GM18499 (cell line): ENCODE data around the gene COL27A1.

Experiments
- ATAC-seq: cut with Tn5 transposase; IDR thresholded peaks from one replicate; pipeline ENCODE4 v1.9.1; 2021; ENCODE audit warnings: moderate number of reproducible peaks; ENCODE audit not compliant: insufficient read depth, unreplicated experiment

Gene COL27A1

GRCh38 chr9:114343471-114344187 lies 188.3 kb downstream of the COL27A1 start:
- no peak for ATAC-seq

GRCh38 chr9:114344188-114344566 lies 188.8 kb downstream of the COL27A1 start:
- no peak for ATAC-seq

- ATAC-seq, result no peak
These were observed 189.4 kb downstream of the COL27A1 start for GRCh38 chr9:114344692-114345091.

DNA sequence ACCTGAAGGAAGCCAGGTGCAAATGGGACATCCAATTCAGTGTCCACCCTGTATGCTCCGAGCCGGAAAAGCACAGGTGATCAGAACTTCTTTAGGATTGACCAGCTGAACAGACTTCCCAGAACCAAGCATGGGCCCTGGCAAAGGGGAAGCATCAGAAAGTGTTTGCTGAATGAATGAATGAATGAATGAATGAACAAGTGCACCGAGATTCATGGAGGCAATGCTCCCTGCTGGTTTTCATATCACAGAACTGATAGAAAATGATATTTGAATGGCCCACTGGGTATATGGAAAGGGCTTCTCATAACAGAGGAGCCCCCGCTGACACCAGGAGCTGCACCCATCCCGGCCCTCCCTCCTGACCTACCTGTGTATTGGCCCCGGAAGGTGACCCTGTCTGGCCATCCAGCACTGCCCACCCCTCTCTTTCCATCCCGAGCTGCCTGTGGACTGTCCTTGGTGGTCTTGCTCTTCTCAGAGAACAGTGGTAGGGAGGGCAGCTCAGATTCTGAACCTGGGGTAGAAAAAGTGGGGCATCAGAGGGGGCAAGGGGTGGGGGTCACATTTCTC lies 190.2 kb downstream of the COL27A1 start:
- ATAC-seq, result no peak

DNA sequence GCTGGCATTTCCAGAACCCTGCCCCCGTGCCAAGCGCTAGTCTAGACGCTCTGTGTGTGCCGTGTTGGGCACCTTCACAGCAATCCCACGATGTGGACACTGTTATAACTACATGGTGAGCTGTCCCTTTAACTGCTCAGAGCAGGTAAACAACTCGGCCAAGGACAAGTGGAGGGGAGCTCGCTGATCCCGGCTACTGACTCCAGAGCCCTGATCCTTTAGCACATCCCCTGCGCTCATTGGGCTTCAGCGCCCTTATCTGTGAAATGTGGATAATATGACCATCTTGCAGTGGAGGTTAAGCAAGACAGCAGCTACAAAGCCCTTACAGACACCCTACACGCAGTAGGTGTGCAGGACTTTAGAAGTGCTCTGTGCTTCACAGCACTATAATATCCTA lies 190.8 kb downstream of the COL27A1 start:
- no peak for ATAC-seq

DNA sequence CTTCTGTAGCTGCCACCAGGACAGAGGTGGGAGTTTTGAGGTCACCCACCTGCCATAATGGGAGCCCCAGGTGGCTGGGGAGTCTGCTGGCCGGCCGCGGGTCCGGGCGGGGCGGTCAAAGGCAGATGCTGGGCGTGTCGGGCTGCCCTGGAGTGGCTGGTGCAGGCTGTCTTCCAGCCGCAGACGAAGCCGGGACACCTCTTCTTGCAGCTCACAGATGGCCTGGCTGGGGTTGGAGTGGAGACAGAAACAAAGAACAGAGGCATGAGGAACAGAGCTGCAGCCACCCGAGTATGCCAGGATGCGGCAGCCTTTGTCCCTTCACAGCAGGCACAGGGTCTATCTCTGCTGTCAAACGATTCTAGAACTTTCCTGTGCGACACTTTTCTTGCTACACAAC lies 192.3 kb downstream of the COL27A1 start:
- ATAC-seq, result no peak

- no peak for ATAC-seq
These were observed 193.0 kb downstream of the COL27A1 start for GRCh38 chr9:114348261-114348905.

DNA sequence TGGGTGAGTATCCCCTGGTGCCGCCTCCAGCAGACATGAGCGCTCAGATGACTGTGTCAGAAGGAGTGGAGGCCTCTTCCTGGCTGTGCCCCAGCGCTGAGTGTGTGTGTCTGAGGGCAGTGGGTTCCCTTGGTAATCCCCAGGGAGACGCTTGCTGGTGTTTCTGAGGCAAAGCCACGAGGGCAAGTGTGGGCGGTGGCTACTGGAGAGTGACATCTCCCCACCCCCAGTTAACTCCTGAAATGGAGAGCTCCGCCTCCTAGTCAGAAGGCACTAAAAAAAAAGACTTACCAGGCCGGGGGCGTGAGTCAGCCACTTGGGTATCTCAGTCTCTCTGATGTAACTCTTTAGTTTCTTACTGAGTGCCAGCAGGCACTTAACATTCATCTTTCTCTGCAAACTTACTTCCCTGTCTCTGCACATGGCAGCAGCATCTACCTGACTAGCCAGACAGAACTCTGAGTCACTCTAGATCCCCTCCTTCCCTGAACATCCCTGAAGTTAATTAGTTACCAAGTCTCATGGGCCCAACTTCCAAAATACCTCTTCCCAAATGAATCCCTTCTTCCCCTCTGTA lies 193.7 kb downstream of the COL27A1 start:
- ATAC-seq, result peak; percentile 83

DNA sequence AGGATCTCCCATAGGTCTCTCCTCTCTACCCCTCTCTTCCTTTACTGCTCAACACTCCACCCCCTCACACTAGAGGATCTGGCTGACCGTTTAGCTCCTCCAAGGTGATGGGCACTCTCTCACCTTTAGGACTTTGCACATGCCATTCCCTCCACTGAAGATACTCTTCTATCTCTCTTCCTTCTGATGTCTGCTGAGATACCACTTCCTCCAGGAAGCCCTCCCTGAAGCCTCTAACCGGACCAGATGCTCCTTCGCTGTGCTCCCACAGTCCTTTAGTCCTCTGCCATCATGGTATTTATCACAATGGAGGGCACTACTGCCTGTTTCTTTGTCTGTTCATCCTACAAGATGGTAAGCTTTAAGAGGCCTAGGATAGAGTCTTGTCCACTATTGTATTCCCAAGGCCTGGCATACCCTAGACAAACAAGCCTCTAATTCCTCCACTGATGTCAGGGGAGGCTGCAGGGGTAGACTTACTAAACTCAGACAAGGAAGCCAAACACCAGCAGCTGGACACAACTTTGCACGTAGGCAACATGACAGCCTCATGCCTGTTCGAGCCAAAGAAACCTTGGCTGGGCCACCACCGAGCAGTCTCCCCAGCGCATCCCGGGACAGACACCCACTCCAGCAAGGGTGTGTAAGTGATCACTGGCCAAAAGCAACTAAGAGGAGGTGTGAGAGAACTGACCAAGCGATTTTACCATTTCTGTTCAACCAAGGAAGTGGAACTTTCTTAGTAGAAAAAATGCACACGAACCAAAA lies 194.6 kb downstream of the COL27A1 start:
- ATAC-seq, result no peak

GRCh38 chr9:114350636-114351401 lies 195.5 kb downstream of the COL27A1 start:
- ATAC-seq, result no peak

DNA sequence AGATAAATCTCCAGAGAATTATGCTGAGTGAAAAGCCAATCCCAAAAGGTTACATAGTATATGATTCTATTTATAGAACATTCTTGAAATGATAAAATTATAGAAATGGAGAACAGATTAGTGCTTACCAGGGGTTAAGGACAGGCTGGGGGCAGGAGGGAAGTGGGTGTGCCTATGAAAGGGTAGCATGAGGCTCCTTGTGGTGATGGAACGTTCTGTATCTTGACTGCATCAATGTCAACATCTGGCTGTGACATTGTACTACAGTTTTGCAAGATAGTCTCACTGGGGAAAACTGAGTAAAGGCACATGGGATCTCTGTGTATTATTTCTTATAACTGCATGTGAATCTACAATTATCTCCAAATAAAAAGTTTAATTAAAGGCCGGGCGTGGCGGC lies 196.6 kb downstream of the COL27A1 start:
- ATAC-seq, result no peak

GRCh38 chr9:114355821-114356220 lies 200.5 kb downstream of the COL27A1 start:
- no peak for ATAC-seq

DNA sequence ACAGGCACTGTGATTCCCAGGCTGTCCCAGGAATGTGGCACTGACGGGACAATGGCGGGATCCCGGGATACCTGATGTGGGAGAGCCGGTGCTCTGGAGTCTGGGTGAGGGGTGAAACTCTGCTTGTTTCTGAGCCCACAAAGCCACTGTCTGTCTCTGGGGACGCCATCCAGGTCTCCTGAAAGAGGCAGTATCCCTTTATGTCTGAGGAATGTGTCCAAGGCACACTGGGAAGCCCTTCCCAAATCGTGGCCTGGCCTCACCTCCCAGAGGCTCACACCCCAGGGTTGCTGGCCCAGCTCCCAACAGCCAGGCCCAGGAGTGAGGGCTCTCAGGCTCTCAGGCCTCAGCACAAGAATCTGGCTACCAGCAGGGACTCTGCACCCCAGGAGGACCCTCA lies 201.5 kb downstream of the COL27A1 start:
- no peak for ATAC-seq

- ATAC-seq, result no peak
These were observed 202.0 kb downstream of the COL27A1 start for GRCh38 chr9:114357360-114357759.

DNA sequence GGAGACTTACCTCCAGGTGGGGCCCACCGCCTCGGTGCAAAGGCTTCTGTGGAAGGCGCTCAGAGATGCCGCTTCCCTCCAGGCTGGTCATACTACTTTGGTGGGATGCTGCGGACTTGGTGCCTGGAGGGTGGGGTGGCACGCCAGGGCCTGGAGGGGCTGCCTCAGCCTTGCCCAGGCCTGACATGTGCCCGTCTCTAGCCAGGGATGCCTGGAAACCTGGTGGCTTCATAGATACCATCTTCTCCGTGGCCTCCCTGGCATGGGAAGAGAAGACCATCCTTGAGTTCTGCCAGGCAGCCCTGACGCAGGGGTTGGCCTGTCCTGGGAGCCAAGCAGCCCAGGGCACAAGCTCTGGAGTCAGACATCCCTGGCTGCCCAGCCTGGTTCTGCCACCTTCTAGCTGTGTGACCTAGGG lies 202.6 kb downstream of the COL27A1 start:
- ATAC-seq, result no peak

DNA sequence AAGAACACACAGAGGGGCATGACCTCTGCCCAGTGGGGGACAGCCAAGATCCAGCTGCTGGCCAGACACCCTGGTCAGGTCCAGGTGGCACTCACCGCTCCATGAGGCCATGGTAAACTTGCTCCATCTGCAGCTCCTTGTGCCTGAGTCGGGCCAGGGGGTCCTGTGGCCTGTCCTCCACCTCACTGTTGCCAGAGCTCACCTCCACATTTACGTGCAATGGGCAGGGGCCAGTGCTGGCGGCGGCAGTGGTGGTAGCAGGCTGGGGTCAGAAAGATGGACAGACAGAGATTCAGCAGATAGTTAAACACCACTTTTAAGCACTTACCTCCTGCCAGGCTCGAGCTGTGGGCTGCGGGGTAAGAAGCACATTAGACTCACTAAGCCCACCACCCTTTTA lies 204.5 kb downstream of the COL27A1 start:
- ATAC-seq, result no peak

DNA sequence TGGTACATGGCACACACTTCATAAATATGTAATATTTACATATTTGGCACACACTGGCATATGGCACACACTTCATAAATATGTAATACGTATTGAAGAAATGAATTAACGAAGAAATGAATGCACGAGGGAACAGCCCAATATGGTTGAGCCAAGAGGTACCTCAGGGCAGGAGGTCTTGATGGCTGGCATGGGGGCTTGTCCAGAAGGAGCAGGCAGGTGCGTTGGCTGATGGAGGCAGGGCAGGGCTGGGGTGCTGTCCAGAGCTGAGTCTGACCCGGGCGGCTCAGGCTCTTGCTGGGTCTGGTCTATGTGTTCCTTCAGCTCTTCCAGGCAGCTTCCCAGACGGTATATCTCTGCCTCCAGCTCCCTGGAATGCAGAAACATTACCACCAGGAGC lies 206.2 kb downstream of the COL27A1 start:
- ATAC-seq, result no peak
